GM13976 (cell line): ENCODE results near the gene RGS5.

Experiments used
- DNase-seq: peaks from one replicate; pipeline ENCODE4 v3.0.0; 2012; ENCODE audit warnings: low spot score
- CTCF ChIP-seq: IDR thresholded peaks from 2 replicates; pipeline ENCODE4 v1.5.1; 2012; ENCODE audit warnings: borderline replicate concordance, mild to moderate bottlenecking; ENCODE audit not compliant: insufficient read depth; ENCODE audit errors: extremely low read depth, missing control alignments, control extremely low read depth
- in situ Hi-C: fragments of 300-500 bp; cut with MboI; formaldehyde crosslinking; loops from one replicate; pipeline ENCODE4 v1.12.0; 2022; ENCODE audit warnings: low sequenced_read_pairs, mixed read lengths, inconsistent platforms; ENCODE audit not compliant: unreplicated experiment

The RGS5 gene

GRCh38 chr1:163104385-163105099 is 98.2 kb downstream of the RGS5 start:
- DNase-seq, result no peak
- TF ChIP-seq CTCF, result no peak

GRCh38 chr1:163102590-163102989 is 100.1 kb downstream of the RGS5 start:
- no peak for TF ChIP-seq CTCF
- no peak for DNase-seq
- in situ Hi-C loops, result no loop called here

More at GRCh38 chr1:163104385-163105099, 98.2 kb downstream of the RGS5 start:
- in situ Hi-C loops, result no loop called here

GRCh38 chr1:163095213-163095612 is 107.5 kb downstream of the RGS5 start:
- no peak for TF ChIP-seq CTCF
- no peak for DNase-seq
- in situ Hi-C loops, result loop anchor here (25.0 kb wide), 1 partner anchor 108 kb away; no protein-coding TSS in a partner anchor

- in situ Hi-C loops, result loop anchor here (25.0 kb wide), 1 partner anchor 107 kb away; no protein-coding TSS in a partner anchor
- DNase-seq, result no peak
- no peak for TF ChIP-seq CTCF
Measured at GRCh38 chr1:163094589-163094988, 108.1 kb downstream of the RGS5 start.

- TF ChIP-seq CTCF, result no peak
- DNase-seq, result no peak
- in situ Hi-C loops, result loop anchor here (25.0 kb wide), 1 partner anchor 107 kb away; no protein-coding TSS in a partner anchor
Measured at GRCh38 chr1:163094182-163094581, 108.5 kb downstream of the RGS5 start.

- in situ Hi-C loops, result loop anchor here (25.0 kb wide), 1 partner anchor 106 kb away; no protein-coding TSS in a partner anchor
- TF ChIP-seq CTCF, result no peak
Measured at GRCh38 chr1:163093579-163093978, 109.1 kb downstream of the RGS5 start.

More at GRCh38 chr1:163093579-163093978, 109.1 kb downstream of the RGS5 start:
- DNase-seq, result no peak
